22Rv1 (cell line): ENCODE data around the gene ZNF711.

Source experiments
- ZFX ChIP-seq: fragments of 450-650 bp; IDR thresholded peaks from 2 replicates; pipeline ENCODE4 v1.6.1; 2017; ENCODE audit warnings: antibody characterized with exemption, borderline replicate concordance
- TF ChIP-seq, protein P1 (sequence below): fragments of 450-650 bp; IDR thresholded peaks from 2 replicates; pipeline ENCODE4 v1.5.1; 2017; ENCODE audit warnings: mild to moderate bottlenecking

- TF ChIP-seq, protein P1, sequence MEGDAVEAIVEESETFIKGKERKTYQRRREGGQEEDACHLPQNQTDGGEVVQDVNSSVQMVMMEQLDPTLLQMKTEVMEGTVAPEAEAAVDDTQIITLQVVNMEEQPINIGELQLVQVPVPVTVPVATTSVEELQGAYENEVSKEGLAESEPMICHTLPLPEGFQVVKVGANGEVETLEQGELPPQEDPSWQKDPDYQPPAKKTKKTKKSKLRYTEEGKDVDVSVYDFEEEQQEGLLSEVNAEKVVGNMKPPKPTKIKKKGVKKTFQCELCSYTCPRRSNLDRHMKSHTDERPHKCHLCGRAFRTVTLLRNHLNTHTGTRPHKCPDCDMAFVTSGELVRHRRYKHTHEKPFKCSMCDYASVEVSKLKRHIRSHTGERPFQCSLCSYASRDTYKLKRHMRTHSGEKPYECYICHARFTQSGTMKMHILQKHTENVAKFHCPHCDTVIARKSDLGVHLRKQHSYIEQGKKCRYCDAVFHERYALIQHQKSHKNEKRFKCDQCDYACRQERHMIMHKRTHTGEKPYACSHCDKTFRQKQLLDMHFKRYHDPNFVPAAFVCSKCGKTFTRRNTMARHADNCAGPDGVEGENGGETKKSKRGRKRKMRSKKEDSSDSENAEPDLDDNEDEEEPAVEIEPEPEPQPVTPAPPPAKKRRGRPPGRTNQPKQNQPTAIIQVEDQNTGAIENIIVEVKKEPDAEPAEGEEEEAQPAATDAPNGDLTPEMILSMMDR: no peak
- no peak for TF ChIP-seq ZFX
Observed at GRCh38 chrX:85196319-85196718, 47.5 kb upstream of the ZNF711 start.
